HG03342 (cell line): ENCODE results near the gene ABCG8.

ENCODE experiments used
- ATAC-seq: cut with Tn5 transposase; IDR thresholded peaks from one replicate; pipeline ENCODE4 v1.9.1; 2021; ENCODE audit warnings: mild to moderate bottlenecking, moderate library complexity; ENCODE audit not compliant: unreplicated experiment

ABCG8 gene

DNA sequence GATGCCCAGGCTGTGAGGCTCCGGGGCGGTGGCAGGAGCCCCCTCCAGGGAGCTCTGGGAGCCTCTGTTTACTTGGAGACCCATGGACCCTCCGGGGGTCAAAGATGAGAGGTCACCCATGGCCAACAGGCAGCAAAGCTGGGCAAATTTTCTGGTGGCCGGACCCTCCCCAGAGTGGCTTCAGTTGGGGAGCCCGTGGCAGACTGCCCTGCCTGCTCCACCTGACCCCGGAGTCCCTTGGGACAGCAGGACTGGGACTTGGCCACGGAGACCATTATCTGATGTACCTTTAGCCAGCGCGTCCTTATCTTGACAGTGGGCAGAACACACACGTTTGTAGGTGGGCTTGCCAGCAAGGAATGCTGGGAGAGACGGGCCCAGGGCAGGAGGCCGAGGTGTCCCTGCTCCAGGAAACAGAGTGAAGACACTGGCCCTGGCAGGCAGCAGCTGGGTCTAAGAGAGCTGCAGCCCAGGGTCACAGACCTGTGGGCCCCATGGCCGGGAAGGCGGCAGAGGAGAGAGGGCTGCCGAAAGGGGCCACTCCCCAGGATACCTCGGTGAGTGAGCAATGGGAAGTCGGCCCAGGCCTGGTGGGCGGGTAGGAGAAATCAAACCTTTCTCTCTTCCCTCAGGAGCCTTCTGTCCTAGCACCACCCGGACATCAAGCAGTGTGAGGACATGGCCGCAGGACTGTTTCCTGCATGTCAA is at the start of gene ABCG8, which contains the start of gene ABCG5:
Gene ABCG8, plus strand, starts transcription at position 412 of the 708 bp plus-strand sequence. Its CDS starts 83 bp downstream, at position 495.
Gene ABCG5, minus strand, starts transcription at position 280 of the 708 bp plus-strand sequence. Its CDS starts 160 bp downstream, at position 120.
- no peak for ATAC-seq

DNA sequence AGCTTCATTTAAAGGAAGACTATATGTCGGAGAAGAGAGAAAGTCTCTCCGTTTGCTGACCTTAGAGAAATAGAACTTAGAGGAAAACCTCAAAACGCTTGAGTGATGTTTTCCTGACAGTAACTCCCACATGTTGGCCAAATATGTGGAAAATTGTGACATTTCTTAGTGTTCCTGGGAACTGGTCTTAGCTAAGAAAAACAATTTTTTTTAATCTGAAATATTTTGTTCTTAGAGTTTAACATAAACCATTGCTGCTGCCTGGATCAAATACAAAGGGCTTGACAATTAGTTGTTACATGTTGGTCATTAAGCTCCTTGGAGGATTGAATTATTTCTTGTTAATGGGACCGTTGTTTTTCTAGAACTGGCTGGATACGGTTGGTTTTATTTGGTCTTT is 48.6 kb upstream of the ABCG8 start:
- no peak for ATAC-seq

GRCh38 chr2:43791035-43791765 is 47.6 kb upstream of the ABCG8 start:
- no peak for ATAC-seq

GRCh38 chr2:43792653-43793052 is 46.1 kb upstream of the ABCG8 start:
- ATAC-seq: no peak

GRCh38 chr2:43794956-43795355 is 43.8 kb upstream of the ABCG8 start:
- ATAC-seq: no peak

GRCh38 chr2:43796206-43796605 is 42.6 kb upstream of the ABCG8 start:
- no peak for ATAC-seq

DNA sequence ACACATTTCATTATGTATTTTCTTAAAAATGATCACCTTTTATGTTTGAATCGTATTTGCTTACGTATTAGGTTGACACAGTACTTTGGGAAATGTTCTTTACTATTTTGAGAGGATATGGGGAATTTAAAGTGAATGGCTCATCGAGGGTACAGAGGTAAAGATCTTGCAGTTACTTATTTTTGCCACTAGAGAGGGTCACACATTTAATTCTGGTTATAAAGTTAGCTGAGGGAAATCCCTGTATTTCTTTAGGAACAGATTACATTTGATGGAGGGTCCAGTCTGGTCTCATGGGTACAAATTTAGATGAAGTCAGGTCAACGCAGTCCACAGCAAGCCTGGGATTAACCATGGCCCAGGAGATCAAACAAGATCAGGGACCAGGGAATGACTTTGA is 40.5 kb upstream of the ABCG8 start:
- ATAC-seq: no peak

DNA sequence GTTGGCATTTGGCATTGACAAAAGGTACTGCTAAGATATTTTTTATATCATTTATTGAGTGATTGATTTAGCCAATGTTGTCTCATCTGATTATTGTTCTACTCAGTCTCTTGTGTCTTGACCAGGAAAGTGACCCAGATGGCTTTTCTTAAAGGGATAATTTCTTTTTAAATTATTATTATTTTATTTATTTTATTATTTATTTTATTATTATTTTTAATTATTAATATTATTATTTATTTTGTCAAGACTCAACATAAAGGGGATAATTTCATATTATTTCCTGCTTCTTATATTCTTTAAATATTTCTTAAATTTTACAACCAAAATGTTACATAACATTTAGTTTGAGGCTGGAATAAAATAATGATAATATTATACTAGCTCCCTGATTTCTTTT is 37.9 kb upstream of the ABCG8 start:
- no peak for ATAC-seq

- ATAC-seq: no peak
Measured at GRCh38 chr2:43802135-43802534, 36.6 kb upstream of the ABCG8 start.

- no peak for ATAC-seq
Measured at GRCh38 chr2:43803113-43803512, 35.7 kb upstream of the ABCG8 start.

DNA sequence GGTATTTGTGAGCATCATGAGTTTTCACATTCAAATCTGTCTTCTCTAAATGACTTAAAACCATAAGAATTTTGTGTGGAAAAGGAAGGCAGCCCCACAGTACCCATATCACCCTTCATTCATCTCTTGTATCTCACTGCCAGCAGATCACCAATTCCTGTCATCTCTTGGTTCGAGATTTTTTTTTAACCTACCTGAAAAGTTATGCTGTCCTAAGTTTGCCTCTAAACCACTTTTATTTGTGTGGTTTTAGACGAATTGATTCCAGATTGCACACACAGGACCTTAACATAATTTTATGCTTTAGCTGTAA is 32.1 kb upstream of the ABCG8 start:
- no peak for ATAC-seq

DNA sequence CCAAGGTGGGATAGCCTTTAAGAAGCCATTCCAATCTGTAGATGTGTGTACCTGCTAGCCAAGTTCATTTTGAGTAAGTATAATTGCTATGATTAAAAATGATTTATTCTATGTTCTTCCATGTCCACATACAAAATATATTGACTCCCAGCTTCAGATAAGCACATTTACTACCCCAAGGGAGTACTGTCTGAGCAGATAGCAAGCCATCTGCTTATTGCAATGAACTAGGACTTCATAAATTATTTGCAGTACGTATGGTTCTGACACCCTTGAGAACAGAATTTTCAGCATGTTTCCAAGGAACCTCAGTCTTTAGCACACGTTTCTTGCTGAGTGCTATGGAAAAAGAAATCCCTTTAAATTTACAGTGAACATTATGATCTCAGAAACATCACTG is 28.3 kb upstream of the ABCG8 start:
- no peak for ATAC-seq

GRCh38 chr2:43810888-43811287 is 27.9 kb upstream of the ABCG8 start:
- ATAC-seq: no peak

DNA sequence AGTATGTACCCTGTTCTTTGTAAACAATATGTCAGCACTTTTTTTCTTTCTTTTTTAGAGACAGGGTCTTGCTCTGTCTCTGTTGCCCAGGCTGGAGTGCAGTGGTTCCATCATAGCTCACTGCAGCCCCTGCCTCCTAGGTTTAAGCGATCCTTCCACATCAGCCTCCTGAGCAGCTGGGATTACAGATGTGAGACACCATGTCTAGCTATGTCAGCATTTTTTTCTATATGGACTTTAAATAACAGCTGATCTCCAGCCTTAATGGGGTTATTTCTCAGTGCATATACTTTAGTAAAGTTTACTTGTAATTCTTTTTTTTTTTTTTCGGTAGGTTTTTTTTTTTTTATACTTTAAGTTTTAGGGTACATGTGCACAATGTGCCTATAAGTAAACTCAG is 26.8 kb upstream of the ABCG8 start:
- no peak for ATAC-seq

- no peak for ATAC-seq
Measured at GRCh38 chr2:43812947-43813346, 25.8 kb upstream of the ABCG8 start.

GRCh38 chr2:43814711-43815110 is 24.1 kb upstream of the ABCG8 start:
- no peak for ATAC-seq

- no peak for ATAC-seq
Measured at GRCh38 chr2:43818761-43819160, 20.0 kb upstream of the ABCG8 start.

DNA sequence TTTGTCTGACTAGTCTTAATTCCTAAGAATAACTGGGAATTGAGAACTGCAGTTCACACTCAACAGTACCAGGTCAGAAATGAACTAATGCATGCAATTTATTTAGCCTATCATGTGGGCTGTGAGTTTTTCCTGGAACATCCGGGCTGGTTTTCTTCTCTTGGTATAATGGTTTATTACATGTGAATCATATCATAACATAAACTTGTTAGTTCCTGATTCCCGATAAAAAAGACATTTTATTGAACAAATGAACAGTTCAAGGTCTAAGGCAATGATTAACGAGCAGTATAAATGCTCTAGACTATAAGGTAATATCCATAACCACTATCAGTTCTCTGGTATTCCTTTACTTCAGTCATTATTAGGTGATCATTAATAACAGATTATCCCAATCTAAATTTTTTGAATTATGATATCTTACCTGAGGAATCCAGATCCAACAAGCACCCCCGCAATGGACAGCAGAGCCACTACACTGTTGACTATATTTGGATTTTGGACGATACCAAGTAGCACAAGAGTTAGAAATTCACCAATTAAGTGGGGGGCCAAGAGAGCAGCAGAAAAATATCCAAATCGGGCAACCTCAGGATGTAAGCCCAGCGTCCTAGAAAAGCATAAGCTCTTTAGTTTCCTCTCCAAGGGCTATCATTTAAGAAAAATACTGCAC is 19.1 kb upstream of the ABCG8 start:
- no peak for ATAC-seq

DNA sequence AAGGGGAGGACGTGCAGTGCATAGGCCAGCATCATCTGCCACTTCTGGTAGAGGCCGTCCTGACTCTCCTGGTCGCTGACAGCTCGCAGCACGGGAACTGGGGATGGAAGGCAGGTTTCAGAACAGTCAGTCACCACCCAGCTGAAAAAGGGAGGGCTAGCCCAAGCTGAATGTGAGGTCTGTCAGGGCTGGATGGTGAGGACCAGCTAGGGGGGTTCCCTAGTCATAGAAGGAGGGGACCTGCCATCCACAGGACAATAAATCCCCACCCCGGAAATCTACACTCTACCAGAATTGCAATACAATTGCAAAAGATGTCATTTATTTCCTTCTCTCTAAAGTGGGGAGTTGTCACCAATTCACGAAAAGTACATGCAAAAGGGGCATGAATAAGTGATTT is 15.9 kb upstream of the ABCG8 start:
- no peak for ATAC-seq

DNA sequence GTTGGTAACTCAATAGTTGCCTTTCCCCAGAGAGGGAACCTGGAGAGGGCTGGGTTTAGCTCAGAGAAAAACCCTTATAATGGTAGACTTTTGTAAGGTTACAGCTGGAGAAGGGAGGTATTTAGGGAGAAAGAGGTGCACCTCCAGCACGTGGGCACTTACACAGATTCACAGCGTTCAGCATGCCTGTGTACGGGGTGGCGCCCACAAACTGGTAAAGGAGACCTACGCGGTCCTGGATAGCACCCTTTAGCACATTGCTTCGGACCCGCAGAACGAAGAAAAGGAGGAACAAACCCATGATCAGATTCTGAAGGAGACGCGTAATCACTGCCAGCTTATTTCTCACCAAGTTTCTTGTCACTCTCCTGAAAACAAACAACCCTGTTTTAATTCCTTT is 15.0 kb upstream of the ABCG8 start:
- no peak for ATAC-seq

DNA sequence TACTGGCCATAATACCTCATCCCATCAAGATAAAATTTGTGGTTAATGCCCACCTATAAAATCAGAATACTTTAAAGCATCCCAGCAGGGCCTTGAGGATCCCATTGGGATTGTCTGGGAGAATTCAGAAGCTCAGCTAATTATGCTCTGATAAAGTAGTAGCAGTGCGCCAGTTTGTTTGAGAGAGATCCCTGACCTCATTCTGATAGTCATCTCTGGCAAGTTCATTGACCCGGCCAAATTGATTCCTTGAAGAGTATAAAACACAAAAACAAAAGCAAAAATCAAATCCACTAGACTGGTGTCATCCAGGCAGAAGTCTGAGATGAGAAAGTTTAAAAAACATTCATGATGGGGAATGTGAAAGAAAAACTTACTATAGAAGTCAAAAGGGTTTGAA is 14.3 kb upstream of the ABCG8 start:
- ATAC-seq: no peak

GRCh38 chr2:43824951-43825493 is 13.7 kb upstream of the ABCG8 start:
- ATAC-seq: no peak
